T-helper 2 cell treated with Interferon-gamma antibody and Interleukin-4, amounts not matched to agents 100 ng/mL and 5 ng/mL, for 36 hours (primary cell): Measurements from ENCODE around the gene MPDU1. TPM values are rescaled to one million over a fixed set of nuclear protein-coding genes. Genes with fewer than 3 reads are reported as not detected.
"Not testable (repeated sequence)": the region's sequence is repeated elsewhere in the genome, so short reads cannot be mapped to it uniquely, and the experiment has no call there.

Experiments used
- intact Hi-C: fragments of 100-400 bp; cut with micrococcal nuclease; formaldehyde crosslinking; loops from one replicate; pipeline ENCODE4 v1.15.1; 2023
- total RNA-seq: library from RNA; stranded (reverse); gene quantifications from 2 replicates; pipeline ENCODE4 v1.2.3, GENCODE V29; 2022

MPDU1 gene
- total RNA-seq, 1 donor from 2014 or later, result 79.6 TPM

- intact Hi-C loops, result loop anchor here (5.0 kb wide), 1 partner anchor 262 kb away; no protein-coding TSS in a partner anchor
These were observed 3.6 kb upstream of the MPDU1 start for GRCh38 chr17:7579834-7580603.

DNA sequence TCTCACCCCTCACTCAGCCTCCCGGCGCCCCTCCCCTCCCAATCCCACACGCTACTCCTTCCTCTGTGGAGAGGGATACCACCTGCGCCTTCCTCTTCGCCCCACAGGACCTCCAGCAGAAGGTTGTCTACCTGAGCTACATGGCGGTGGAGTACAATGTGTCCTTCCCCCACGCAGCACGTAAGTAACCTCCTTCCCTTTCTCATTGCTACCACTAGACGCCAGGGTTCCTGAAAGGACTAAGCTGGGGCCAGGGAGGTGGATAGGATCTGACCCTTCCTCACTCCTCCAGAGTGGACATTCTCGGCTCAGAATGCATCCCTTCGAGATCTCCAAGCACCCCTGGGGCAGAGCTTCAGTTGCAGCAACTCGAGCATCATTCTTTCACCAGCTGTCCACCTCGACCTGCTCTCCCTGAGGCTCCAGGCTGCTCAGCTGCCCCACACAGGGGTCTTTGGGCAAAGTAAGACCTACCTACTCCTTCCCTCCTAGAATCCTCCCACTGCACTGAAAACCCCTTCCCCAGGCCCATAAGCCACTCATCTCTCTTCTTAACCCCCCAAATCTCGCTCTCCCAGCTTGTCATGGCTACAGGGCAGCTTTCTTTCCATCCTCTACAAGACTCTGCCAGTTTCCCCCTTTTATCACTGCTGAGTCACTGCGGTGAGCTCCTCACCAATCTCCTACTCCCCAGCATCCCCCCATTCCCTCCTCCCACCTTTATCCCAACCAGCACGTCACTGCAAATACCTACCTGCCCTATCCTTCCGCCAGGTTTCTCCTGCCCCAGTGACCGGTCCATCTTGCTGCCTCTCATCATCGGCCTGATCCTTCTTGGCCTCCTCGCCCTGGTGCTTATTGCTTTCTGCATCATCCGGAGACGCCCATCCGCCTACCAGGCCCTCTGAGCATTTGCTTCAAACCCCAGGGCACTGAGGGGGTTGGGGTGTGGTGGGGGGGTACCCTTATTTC lies 2.8 kb upstream of the MPDU1 start:
- intact Hi-C loops, result loop anchor here (5.0 kb wide), 1 partner anchor 261 kb away; no protein-coding TSS in a partner anchor

GRCh38 chr17:7582396-7583252 lies 1.0 kb upstream of the MPDU1 start:
- intact Hi-C loops, result loop anchor here (1.0 to 5.0 kb wide), 3 partner anchors 10 to 260 kb away; partner anchors contain the start of gene FXR2

DNA sequence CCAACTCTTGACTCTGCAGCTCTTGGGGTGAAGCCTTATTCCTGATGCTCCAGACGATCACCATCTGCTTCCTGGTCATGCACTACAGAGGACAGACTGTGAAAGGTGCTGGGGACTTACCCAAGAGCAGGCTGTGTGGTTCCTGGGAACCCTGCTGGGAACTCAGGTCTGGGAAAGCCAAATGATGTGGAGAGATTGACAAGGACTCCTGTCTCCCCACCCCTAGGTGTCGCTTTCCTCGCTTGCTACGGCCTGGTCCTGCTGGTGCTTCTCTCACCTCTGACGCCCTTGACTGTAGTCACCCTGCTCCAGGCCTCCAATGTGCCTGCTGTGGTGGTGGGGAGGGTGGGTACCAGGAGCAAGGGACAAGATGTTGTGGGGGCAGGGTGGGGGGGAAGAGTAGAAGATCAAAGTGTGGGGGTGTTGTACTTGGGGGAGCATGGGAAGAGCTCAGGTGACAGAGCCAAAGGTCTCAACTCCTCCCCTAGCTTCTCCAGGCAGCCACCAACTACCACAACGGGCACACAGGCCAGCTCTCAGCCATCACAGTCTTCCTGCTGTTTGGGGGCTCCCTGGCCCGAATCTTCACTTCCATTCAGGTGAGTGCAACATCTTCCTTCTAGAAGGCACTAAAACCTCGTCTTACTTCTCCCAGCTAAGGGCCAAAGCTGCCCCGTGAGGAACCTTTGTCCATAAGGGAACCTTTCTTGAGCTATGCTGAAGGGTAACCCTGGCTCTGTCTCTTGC lies 3.2 kb downstream of the MPDU1 start:
- intact Hi-C loops, result no loop called here

- intact Hi-C loops, result no loop called here
These were observed 3.9 kb downstream of the MPDU1 start for GRCh38 chr17:7587420-7588151.

GRCh38 chr17:7588553-7589203 lies 5.0 kb downstream of the MPDU1 start:
- intact Hi-C loops, result no loop called here

- intact Hi-C loops, result no loop called here
These were observed 5.7 kb downstream of the MPDU1 start for GRCh38 chr17:7589204-7589868.

GRCh38 chr17:7589891-7590691 lies 6.4 kb downstream of the MPDU1 start, which contains the start of gene SOX15:
SOX15 (minus strand) TSS chr17:7590094; CDS start chr17:7589676, 418 bp downstream.
- intact Hi-C loops, result no loop called here

- intact Hi-C loops, result no loop called here
These were observed 7.1 kb downstream of the MPDU1 start for GRCh38 chr17:7590743-7591142.

DNA sequence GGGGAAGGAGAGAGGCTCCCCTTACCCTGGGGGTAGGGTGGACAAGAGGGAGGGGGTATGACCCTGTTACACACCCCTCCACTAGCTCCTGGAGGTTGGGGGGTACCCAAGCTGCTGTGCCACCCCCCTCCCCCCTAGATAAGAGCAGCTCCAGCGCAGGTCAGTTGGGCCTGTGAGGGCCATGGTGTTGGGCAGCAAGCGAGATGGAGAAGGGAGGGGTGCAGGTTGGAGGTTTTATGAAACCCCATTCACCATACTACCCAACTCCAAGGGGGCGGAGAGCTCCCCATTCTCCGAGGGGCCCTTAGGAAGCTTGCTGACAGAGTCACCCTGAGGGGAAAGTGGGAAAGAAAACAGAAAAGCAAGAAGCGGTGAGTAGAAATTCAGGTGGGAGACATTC lies 7.9 kb downstream of the MPDU1 start:
- intact Hi-C loops, result no loop called here

GRCh38 chr17:7592422-7593021 lies 8.9 kb downstream of the MPDU1 start:
- intact Hi-C loops, result no loop called here

DNA sequence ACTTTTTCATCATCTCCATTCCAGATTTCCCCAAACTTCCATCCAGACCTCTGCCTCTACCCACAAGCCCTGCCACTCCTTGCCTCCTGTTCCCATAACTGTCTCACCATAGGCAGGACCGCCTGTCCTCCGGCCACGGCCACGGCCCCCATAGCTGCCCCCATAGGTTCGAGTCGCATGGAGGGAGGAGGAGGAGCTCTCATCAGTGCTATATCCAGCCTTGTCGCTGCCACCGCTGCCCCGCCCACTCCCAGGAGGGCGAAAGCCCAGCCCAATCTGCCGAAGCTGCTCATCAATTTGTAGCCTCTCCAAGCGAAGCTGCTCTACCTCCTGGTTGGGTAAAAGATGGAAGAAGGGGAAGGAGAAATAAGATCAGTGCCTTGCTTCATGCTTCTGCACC lies 9.6 kb downstream of the MPDU1 start:
- intact Hi-C loops, result no loop called here

GRCh38 chr17:7597561-7597960 lies 13.9 kb downstream of the MPDU1 start:
- intact Hi-C loops, result not testable (repeated sequence)

DNA sequence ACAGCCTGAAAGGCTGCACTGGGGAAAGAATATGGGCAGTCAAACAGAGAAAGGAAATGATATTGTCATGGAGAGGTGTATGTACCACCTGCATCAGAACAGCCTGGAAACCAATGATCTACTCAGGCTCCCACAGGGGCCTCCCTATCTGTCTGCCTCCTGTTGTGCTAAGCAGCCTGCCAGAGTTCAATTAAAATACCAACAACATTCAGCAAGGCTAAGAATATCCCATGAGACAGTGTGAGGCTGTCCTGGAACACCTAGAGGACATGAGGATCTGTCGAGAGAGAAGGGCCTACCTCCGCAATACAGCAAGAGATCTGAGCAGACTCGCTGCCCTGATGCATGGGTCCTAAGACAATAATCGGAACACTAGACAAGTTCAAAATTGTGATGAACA lies 22.6 kb downstream of the MPDU1 start:
- intact Hi-C loops, result no loop called here

- intact Hi-C loops, result loop anchor here (10.0 kb wide), 1 partner anchor 224 kb away; the partner anchor contains the start of gene KDM6B
These were observed 27.0 kb downstream of the MPDU1 start for GRCh38 chr17:7610641-7611040.

DNA sequence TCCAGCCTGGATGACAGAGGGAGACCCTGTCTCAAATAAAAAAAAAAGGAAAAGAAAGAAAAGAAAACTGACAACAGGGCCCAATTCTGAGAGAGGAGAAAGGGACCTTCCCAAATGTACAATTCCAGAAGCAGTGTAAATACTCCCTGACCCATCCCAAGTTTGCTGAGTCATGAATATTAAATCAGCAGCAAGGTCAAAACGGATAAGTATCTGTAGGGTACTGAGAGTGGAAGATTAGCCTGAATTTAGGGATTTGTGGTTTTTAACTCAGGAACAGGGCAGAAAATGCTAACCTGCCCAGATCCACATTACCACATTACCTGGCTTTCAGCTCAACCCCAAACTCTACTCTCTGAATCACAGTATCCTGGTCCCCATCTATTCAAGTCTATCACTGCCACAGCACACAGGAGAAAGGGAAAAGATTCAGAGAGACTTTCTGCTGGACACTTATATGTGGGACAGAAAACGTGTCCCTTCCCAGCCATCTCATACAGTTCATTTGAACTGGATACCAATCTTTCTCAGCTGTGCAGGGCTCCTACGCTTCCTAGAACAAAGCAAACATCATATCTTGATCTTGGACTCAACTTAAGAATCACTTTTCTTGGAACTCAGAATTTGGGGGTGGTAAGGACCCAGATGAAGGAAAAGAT lies 28.1 kb downstream of the MPDU1 start:
- intact Hi-C loops, result loop anchor here (10.0 kb wide), 1 partner anchor 223 kb away; the partner anchor contains the start of gene KDM6B

GRCh38 chr17:7612294-7612640 lies 28.6 kb downstream of the MPDU1 start:
- intact Hi-C loops, result loop anchor here (10.0 kb wide), 1 partner anchor 223 kb away; the partner anchor contains the start of gene KDM6B
